HG02970 (cell line): Measurements from ENCODE around the gene CAMKK2.
"Not testable (repeated sequence)": the region's sequence is repeated elsewhere in the genome, so short reads cannot be mapped to it uniquely, and the experiment has no call there.

ENCODE experiments used
- ATAC-seq: cut with Tn5 transposase; IDR thresholded peaks from one replicate; pipeline ENCODE4 v1.9.1; 2021; ENCODE audit warnings: mild to moderate bottlenecking, moderate library complexity, moderate number of reproducible peaks; ENCODE audit not compliant: unreplicated experiment, low FRiP score

The CAMKK2 gene

GRCh38 chr12:121251838-121252237 lies 44.7 kb downstream of the CAMKK2 start:
- ATAC-seq = no peak

DNA sequence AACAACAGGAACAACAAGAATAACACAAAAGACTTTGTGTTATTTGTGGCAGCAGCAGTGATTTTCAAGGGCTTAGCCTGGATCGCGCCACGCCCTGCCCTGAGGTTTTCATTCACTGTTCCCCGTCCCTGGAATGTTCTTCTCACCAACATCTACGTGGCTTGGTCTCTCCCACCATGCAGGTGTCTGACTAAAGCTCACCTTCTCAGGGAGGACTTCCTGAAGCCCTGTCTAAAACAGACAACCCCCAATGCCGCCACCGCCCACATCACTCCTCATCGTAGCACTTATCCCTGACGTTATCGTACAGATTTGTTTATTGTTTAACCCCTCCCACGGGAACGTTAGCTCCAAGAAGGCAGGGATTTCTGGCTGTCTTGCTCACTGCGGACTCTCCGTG lies 46.1 kb downstream of the CAMKK2 start:
- ATAC-seq = no peak

- ATAC-seq = no peak
These were observed 47.9 kb downstream of the CAMKK2 start for GRCh38 chr12:121248622-121249021.

- no peak for ATAC-seq
These were observed 49.5 kb downstream of the CAMKK2 start for GRCh38 chr12:121246893-121247557.

GRCh38 chr12:121245951-121246350 lies 50.6 kb downstream of the CAMKK2 start:
- no peak for ATAC-seq

DNA sequence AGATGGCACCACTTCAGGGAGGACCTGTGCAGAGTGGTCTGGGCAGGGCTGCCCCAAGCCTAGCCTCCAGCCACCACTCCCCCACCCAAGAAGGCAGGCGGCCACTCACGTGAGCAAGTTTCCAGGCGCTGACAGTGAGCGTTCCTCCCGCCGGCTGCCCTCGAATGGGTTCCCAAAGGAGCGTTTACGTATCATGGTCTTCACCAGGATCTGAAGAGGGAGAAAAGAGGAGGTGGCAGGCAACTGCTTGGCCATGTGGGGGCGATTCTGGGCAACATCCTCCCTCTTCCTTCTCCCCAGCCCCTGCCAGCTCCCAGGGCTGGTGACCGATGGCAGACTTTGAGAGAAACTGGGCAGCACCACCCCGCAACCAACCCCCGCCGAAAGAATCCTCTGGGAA lies 51.5 kb downstream of the CAMKK2 start:
- no peak for ATAC-seq

DNA sequence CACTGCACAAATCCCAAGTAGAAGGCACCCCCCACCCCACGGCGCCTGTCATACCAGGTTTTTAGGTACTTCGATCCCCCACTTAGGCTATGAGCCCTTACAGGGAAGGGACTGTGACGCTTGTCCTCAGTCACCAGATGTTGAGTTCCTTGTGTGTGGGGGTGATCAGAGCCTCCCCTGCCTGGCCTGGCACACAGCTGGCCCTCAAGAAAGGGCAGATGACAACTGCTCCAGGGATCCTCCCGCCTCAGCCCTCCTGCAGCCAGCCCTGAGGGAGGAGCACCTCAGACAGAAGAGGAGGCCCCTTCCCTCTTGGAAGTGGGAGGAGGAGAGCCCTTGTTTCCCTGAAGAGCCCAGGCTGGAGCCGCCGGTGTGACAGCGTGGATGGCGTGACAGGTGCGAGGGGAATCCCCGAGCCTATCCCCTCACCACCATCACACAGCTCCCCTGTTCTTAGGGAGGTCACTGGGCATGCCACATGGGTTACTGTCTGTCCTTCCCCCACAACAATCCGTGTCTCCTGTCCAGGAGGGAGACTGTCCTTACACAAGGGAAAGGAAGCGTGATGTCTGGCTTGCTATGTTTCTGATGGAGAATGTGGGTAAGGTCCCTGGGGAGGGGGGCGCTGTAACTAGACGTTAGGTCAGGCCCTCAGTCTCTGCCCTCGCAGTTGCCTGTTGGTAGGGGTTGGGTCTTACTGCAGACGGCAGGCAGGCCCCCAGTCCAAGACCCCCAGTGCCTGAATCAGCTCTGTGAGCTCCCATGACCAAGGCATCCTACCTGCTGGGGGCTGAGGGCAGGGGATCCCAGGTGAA lies 55.1 kb downstream of the CAMKK2 start:
- ATAC-seq = no peak

DNA sequence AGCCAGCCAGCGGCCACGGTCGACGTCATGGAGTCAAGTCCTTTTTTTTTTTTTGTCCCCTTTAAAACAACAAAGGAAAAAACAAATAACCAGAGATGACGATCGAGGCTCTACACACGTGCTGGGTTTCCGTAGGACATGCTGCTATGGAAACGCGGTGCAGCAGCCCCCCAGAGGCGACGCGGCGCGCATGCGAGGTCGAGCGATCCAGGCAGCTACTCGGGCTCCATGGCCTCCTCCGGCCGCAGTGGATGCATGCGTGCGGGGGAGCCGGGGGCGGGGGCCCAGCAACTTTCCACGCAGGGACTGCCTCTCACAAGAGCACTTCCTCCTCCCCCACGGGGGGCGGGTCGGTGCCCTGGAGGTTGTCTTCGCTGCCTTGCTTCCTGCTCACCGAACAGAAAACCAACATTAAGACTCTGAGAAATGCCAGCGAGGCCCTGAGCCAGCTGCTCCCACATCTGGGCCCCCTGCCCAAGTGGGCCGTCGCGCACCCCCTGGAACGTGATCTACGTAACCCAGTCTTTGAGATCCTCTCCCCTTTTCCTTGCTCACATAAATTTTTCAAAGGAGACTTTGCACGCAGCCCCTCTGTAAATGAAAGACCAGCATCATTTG lies 55.9 kb downstream of the CAMKK2 start:
- ATAC-seq = no peak

DNA sequence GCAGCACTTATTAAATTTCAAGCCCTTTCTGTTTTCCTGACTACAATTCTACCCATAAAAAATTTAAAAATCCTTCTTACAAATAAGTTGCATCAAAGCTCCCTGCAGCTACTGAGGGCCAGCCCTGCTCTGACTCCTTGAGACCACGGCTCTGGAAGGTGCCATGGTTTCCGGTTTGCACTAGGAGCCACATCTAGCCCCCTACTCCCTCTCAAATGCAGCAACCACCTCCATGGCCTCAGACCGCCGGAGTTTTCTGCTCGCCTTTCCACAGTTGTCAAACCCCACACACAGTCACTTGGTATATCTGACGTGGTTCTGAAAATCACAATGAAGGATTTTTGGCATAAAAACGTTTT lies 56.5 kb downstream of the CAMKK2 start:
- no peak for ATAC-seq

- ATAC-seq = no peak
These were observed 57.0 kb downstream of the CAMKK2 start for GRCh38 chr12:121239351-121240061.

DNA sequence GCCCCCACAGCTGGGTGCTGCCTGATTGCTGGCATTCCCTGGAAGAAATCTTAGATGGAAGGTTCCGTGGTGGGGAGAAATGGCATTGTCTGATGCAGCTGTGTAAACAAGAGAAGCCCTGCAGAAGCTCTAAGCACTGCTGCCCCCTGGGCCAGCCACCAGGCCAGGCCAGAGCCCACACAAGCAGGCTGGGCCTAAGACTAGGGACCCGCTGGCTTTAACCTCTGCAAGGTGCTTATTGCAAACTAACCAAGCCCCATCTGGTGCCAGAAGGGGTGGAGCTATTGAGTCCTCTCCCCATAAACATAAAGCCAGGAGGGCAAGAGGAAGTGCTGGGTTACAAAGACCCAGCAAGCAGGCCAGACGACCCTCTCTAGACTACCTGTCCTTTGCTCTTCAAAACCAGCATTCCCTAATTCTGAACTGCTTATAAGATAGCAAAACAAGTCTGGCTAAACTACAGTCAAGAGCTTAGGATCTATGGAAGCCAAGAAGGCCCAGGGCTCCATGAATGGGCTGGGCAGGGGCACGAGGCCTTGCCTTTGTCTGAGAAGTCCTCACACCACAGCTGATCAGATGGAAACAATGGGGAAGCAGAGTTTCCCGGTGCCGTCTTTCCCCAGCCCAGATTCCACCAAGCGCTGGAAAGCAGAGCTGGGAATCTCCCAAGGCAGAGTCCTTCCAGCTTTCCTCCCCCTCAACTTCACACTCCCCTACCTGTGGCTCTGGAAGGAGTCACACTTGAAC lies 57.7 kb downstream of the CAMKK2 start:
- no peak for ATAC-seq

DNA sequence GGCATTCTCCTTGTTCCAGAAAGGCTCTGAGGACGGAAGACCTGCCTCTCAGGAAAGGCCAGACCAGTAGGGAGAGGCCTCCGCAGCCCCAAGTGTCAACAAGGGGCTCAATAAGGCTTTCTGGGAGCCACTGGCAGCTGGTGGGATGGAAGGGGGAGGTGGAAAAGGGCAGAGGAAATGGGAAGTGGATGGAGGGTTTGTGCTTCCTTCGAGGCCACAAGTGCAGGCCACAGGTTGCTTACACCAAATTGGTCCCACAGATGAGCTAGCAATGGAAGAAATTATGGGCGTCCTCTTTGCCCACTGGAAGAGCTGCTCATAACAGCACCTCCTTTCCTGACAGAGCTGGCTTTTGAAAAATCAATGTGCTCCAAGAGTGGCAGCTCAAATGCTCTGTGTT lies 58.4 kb downstream of the CAMKK2 start:
- ATAC-seq = no peak

DNA sequence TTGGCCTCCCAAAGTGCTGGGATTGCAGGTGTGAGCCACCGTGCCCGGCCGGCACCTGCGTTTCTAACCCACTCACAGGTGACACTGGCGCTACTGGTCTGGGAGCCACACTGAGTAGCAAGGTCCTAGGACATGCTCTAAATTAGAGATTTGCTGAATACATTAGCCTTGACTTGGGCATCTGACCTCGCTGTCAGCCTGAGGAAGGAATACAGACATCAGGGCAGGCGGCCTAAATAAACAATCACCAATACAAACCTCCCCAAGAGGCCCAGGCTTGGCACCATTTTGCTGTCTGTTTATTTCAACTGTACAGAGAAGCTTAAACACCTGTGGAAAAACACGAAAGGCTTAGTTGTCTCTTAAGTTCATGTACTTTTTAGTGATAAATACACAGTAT lies 59.1 kb downstream of the CAMKK2 start:
- ATAC-seq = no peak

- ATAC-seq = no peak
These were observed 59.7 kb downstream of the CAMKK2 start for GRCh38 chr12:121236776-121237175.

- ATAC-seq = no peak
These were observed 62.9 kb downstream of the CAMKK2 start for GRCh38 chr12:121233628-121234020.

DNA sequence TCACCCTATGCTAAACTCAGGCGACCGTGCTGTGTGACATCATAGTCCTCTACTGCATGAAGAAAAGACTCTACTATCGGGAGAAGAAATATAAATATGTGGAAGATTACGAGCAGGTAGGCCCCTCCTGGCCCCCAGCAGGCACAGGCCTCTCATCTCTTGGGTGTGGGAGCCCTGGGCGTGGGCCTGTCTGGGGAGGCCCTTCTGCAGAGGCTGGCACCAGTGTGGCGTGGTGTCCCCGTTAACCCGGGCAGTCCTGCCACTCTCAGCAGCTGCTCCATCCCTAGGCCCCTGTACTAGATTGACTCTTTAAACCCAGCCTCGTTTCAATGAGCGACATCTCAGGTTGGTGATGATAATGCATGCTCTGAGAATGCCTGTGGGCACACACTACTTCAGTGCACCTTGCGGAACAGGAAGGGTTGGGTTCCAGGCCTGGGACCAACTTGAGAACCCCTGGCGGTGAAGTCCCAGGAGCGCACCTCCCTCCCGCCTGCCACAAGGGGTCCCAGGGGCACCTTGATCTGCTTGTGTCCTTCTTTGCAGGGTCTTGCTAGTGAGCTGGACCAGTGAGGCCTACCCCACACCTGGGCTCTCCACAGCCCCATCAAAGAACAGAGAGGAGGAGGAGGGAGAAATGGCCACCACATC lies 63.4 kb downstream of the CAMKK2 start:
- no peak for ATAC-seq

DNA sequence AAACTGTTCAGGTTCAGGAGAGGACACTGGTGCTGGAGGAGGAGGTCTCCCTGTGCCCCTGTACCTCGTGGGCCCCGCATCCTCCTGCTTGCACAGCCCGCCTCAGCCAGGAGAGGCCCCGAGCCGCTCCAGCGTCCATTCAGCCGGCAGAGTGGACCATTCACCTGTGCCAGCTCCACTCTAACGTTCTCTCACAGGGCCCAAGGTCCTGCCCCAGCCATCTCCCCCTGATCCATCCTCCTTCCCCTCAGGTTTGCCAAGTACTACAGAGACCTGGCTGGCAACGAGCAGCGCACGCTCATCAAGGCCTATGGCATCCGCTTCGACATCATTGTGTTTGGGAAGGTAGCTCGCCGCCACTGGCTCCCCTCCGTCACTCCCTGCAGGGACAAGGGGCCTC lies 64.3 kb downstream of the CAMKK2 start:
- no peak for ATAC-seq

DNA sequence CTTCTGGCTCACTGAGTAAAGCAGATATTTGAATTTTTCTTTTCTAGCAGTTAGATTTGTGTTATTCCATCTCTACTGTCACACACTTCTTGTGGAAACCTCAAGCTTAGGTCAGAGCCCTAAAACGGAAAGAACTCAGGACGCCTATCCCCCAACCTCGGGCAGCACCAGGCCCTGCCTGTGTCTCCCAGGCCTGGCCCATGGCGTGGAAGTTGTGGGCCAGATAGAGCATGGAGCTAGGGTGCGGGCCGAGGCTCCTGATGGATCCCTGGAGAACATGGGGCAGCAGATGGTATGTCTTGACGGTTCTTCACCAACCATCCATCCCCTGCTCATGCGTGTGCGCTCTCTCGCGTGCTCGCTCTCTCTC lies 66.0 kb downstream of the CAMKK2 start:
- ATAC-seq = no peak

GRCh38 chr12:121229826-121230537 lies 66.5 kb downstream of the CAMKK2 start:
- ATAC-seq = not testable (repeated sequence)
